ENCODE results near the gene PREX1.

- TF ChIP-seq POLR2A (IDR thresholded peaks at IDR 0.05; ENCODE audit: extremely low read depth, insufficient read length): no peak
- TF ChIP-seq MAX (IDR thresholded peaks at IDR 0.05; ENCODE audit: low read depth, low read length): no peak
Observed at GRCh38 chr20:48660788-48661187, 167.0 kb downstream of the PREX1 start.
